Neural cell (in vitro differentiated cells): Measurements from ENCODE around the gene ONECUT3.

Experiments
- MXI1 ChIP-seq: fragments of 450-650 bp; conservative IDR thresholded peaks from 2 replicates; pipeline ENCODE4 v1.6.1; 2014; ENCODE audit warnings: antibody characterized with exemption, mild to moderate bottlenecking; ENCODE audit not compliant: poor library complexity, severe bottlenecking
- POLR2AphosphoS5 ChIP-seq: IDR thresholded peaks from 2 replicates; pipeline ENCODE4 v1.6.1; 2012
- TF ChIP-seq, protein P1 (sequence below): fragments of 450-650 bp; IDR thresholded peaks from 2 replicates; pipeline ENCODE4 v1.5.1; 2014; ENCODE audit warnings: antibody characterized with exemption, mild to moderate bottlenecking, moderate library complexity; ENCODE audit not compliant: poor library complexity, severe bottlenecking

DNA sequence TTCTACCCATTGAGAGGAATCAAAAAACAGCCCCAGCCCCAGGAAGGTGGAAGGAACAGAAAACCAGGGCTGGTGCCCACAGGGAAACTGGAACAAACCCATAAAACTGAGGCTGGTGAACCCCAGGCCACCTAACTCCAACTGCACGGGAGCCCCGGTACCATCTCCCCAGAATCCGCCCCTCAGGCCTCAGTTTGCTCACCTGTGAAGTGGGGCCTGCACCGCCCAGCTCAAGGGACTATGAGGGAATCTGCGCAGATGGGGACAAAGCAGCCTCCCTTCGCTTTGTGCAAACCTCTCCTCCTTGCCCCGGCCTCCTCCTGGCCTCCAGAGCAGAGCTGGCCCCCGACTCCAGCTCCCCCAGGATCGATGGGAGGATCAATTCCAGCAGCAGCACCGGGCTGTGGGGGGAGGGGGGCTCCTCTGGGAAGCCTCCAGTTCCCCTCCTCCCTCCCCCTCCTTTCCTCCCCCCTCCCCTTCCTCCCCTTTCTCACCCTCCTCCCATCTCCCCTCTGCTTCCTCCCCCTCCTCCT is 9.1 kb upstream of the ONECUT3 start:
- TF ChIP-seq, protein P1, sequence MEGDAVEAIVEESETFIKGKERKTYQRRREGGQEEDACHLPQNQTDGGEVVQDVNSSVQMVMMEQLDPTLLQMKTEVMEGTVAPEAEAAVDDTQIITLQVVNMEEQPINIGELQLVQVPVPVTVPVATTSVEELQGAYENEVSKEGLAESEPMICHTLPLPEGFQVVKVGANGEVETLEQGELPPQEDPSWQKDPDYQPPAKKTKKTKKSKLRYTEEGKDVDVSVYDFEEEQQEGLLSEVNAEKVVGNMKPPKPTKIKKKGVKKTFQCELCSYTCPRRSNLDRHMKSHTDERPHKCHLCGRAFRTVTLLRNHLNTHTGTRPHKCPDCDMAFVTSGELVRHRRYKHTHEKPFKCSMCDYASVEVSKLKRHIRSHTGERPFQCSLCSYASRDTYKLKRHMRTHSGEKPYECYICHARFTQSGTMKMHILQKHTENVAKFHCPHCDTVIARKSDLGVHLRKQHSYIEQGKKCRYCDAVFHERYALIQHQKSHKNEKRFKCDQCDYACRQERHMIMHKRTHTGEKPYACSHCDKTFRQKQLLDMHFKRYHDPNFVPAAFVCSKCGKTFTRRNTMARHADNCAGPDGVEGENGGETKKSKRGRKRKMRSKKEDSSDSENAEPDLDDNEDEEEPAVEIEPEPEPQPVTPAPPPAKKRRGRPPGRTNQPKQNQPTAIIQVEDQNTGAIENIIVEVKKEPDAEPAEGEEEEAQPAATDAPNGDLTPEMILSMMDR = no peak
- TF ChIP-seq POLR2AphosphoS5 = no peak
- TF ChIP-seq MXI1 = no peak
